Loucy (cell line): ENCODE results near the gene SLC9C2.

ENCODE experiments used
- H2AFZ ChIP-seq: fragments of 200-600 bp; sonication (generic); 2 replicates; pipeline ENCODE4 v1.6.0; 2016; ENCODE audit warnings: antibody characterized with exemption, mild to moderate bottlenecking, low read length, moderate library complexity
- H3F3A ChIP-seq: fragments of 200-600 bp; 2 replicates; pipeline ENCODE4 v1.6.0; 2016; ENCODE audit warnings: antibody characterized with exemption, low read depth, mild to moderate bottlenecking
- H3K27me3 ChIP-seq: fragments of 200-600 bp; sonication (generic); 2 replicates; pipeline ENCODE4 v1.6.1; 2014; ENCODE audit warnings: low read length, mild to moderate bottlenecking; ENCODE audit not compliant: insufficient read depth, poor library complexity, severe bottlenecking
- H3K36me3 ChIP-seq: fragments of 200-600 bp; sonication (generic); 2 replicates; pipeline ENCODE4 v1.6.1; 2016; ENCODE audit warnings: low read length; ENCODE audit not compliant: insufficient read depth
- H3K4me1 ChIP-seq: fragments of 200-600 bp; sonication (generic); 2 replicates; pipeline ENCODE4 v1.5.1; 2014; ENCODE audit warnings: low read length, mild to moderate bottlenecking; ENCODE audit not compliant: insufficient read depth, poor library complexity, severe bottlenecking
- H3K4me2 ChIP-seq: fragments of 200-600 bp; sonication (generic); 2 replicates; pipeline ENCODE4 v1.6.0; 2014; ENCODE audit warnings: antibody characterized with exemption, low read length, low read depth, mild to moderate bottlenecking; ENCODE audit not compliant: poor library complexity, severe bottlenecking
- H3K4me3 ChIP-seq: fragments of 200-600 bp; sonication (generic); 2 replicates; pipeline ENCODE4 v1.5.1; 2014; ENCODE audit warnings: low read length, mild to moderate bottlenecking, mixed read lengths; ENCODE audit not compliant: poor library complexity, severe bottlenecking
- H3K79me2 ChIP-seq: fragments of 200-600 bp; sonication (generic); 2 replicates; pipeline ENCODE4 v1.6.1; 2014; ENCODE audit warnings: low read length; ENCODE audit not compliant: insufficient read depth
- H3K9ac ChIP-seq: fragments of 200-600 bp; sonication (generic); 2 replicates; pipeline ENCODE4 v1.6.0; 2014; ENCODE audit warnings: mild to moderate bottlenecking, low read depth, low read length, moderate library complexity; ENCODE audit not compliant: poor library complexity, severe bottlenecking
- H3K9me2 ChIP-seq: fragments of 200-600 bp; sonication (generic); replicated peaks from 2 replicates; pipeline ENCODE4 v1.6.1; 2016; ENCODE audit warnings: low read depth, low read length, mixed read lengths
- H3K9me3 ChIP-seq: fragments of 200-600 bp; sonication (generic); 2 replicates; pipeline ENCODE4 v1.6.1; 2014; ENCODE audit warnings: mild to moderate bottlenecking, antibody characterized with exemption, low read length, low read depth; ENCODE audit not compliant: insufficient read depth
- H4K20me1 ChIP-seq: fragments of 200-600 bp; sonication (generic); 2 replicates; pipeline ENCODE4 v1.6.0; 2014; ENCODE audit warnings: antibody characterized with exemption, low read length, mild to moderate bottlenecking; ENCODE audit not compliant: insufficient read depth, poor library complexity, severe bottlenecking
- CTCF ChIP-seq: fragments of 200-600 bp; sonication (generic); conservative IDR thresholded peaks from 2 replicates; pipeline ENCODE4 v1.5.1; 2014; ENCODE audit warnings: mild to moderate bottlenecking, antibody characterized with exemption, low read length
- EZH2phosphoT487 ChIP-seq: fragments of 200-600 bp; IDR thresholded peaks from 2 replicates; pipeline ENCODE4 v1.6.1; 2018; ENCODE audit warnings: antibody characterized with exemption, mild to moderate bottlenecking, moderate library complexity, borderline replicate concordance

SLC9C2 gene

GRCh38 chr1:173573596-173573995 is 29.3 kb downstream of the SLC9C2 start:
- Histone ChIP-seq H3F3A (no peaks in the 10 kb centered on the region), H3K36me3 (no peaks in the 10 kb centered on the region), H2AFZ (no peak overlapping the region), H3K9me2 (no peaks in the 10 kb centered on the region), H3K9ac (no peak overlapping the region), H3K79me2 (no peaks in the 10 kb centered on the region), H3K4me2 (no peak overlapping the region), H3K27me3 (no peaks in the 10 kb centered on the region), H3K9me3 (no peaks in the 10 kb centered on the region), H3K4me1 (no peaks in the 10 kb centered on the region), H4K20me1 (no peaks in the 10 kb centered on the region), H3K4me3 (no peak overlapping the region)
- no peak for TF ChIP-seq CTCF
- TF ChIP-seq EZH2phosphoT487 = no peak

DNA sequence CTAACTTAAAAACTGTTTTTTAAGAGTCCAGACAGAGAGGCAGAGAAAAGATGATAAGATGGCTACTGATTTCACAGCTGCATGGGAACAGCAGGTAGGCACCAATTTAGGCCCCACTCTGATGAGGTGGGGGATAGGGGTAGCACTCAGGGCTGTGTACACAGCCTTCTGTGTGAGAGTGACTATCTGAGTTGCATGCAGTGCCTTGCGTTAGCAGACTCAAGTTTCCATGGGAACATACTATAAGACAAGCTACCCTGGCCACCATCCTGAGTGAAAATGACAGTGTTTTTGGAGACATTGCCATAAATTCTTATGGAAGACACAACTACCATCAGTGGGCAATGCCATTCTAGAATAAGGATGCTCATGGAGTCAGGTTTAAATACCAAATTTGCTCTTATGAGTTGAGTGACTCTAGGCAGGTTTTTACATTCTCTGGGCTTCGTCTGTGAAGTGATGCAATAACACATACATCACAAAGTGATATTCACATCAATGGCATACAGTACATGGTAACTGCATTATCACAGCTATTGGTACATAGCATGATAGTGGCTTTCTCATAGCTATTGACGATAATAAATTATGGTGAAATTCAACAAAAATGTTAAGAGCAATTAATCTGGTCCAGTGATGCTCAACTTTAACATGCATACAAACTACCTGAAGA is 30.5 kb downstream of the SLC9C2 start:
- Histone ChIP-seq H3K4me3 (no peak overlapping the region), H3K79me2 (no peaks in the 10 kb centered on the region), H2AFZ (no peak overlapping the region), H3K27me3 (no peaks in the 10 kb centered on the region), H3K36me3 (no peaks in the 10 kb centered on the region), H3K9me2 (no peaks in the 10 kb centered on the region), H4K20me1 (no peaks in the 10 kb centered on the region), H3K4me1 (no peaks in the 10 kb centered on the region), H3F3A (no peaks in the 10 kb centered on the region), H3K9me3 (no peaks in the 10 kb centered on the region), H3K9ac (no peak overlapping the region), H3K4me2 (no peak overlapping the region)
- TF ChIP-seq EZH2phosphoT487 = no peak
- no peak for TF ChIP-seq CTCF

DNA sequence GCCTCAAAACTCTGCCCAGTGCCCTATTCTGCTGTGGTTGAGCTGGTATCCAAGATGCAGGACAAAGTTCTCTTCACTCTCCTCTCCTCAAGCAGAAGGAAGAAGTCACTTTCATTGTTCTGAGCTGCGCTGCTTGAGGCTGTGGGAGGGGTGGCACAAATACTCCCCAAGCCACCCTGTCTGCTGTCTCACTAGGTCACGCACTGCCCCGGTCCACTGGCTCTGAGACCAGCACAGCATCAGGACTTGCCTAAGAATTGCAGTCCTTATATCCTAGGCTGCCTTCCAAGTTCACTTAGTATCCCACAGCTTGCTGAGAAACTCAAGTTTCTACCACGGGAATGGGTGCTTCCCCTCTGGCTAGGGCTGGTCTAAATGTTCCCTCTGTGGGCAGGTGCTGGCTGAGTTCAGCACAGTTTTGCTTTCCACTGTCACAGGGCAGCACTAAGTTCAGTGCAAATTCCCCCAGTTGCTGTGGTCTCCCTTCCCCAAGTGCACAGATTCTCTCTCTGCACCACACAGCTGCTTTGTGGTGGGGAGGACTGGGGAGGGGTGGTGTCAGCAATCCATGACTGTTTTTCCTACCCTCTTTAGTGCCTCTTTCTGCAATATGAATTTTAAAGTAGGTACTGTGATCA is 32.4 kb downstream of the SLC9C2 start:
- Histone ChIP-seq H3K9ac (no peak overlapping the region), H4K20me1 (no peaks in the 10 kb centered on the region), H3K9me3 (no peaks in the 10 kb centered on the region), H3F3A (no peaks in the 10 kb centered on the region), H3K4me3 (no peak overlapping the region), H3K79me2 (no peaks in the 10 kb centered on the region), H3K9me2 (no peaks in the 10 kb centered on the region), H3K4me2 (no peak overlapping the region), H3K36me3 (no peaks in the 10 kb centered on the region), H3K27me3 (no peaks in the 10 kb centered on the region), H3K4me1 (no peaks in the 10 kb centered on the region), H2AFZ (0 out of 2 replicates have a peak overlapping the region, but pooled peaks have one; percentile 41)
- TF ChIP-seq EZH2phosphoT487 = no peak
- no peak for TF ChIP-seq CTCF
